GM12878 (cell line): Measurements from ENCODE around the gene MYOCD. TPM values are rescaled to one million over a fixed set of nuclear protein-coding genes. Genes with fewer than 3 reads are reported as not detected.

Source experiments
- ATAC-seq: fragments of 200-7000 bp; cut with Tn5 transposase; 3 replicates; pipeline ENCODE4 v1.9.1; 2020; ENCODE audit warnings: mild to moderate bottlenecking, moderate library complexity
- BruUV-seq: library from RNA; stranded (reverse); fragments of 400-500 nt; replicated peaks from 2 replicates; lab custom pipeline; 2021; lab: Mats Ljungman, UMichigan
- CTCF ChIA-PET: fragments of 300-600 bp; sonication (Branson Sonifier 250); formaldehyde crosslinking; extraction: SDS; loops from one replicate; lab custom pipeline; 2021; ENCODE audit warnings: inconsistent platforms; lab: Yijun Ruan, JAX
- POLR2A ChIA-PET: fragments of 350-600 bp; formaldehyde crosslinking; extraction: SDS; loops from one replicate; lab custom pipeline; 2021; ENCODE audit warnings: inconsistent platforms; lab: Charles Lee
- RAD21 ChIA-PET: fragments of 300-600 bp; sonication (Branson Sonifier 250); formaldehyde crosslinking; loops from one replicate; lab custom pipeline; 2023; ENCODE audit warnings: antibody characterized with exemption; ENCODE audit not compliant: unreplicated experiment; lab: Charles Lee
- SMC1A ChIA-PET: fragments of 300-600 bp; sonication (Branson Sonifier 250); formaldehyde crosslinking; loops from one replicate; lab custom pipeline; 2023; ENCODE audit not compliant: unreplicated experiment, uncharacterized antibody; lab: Charles Lee
- DNase-seq: peaks from one replicate; pipeline ENCODE4 v3.0.0-alpha.2; 2011; ENCODE audit warnings: low read depth, low spot score
- FAIRE-seq: peaks from 3 replicates; lab custom pipeline; 2011; peaks lifted over from hg19 to GRCh38; lab: Jason Lieb, UNC
- H2AFZ ChIP-seq: 2 replicates; pipeline ENCODE4 v1.6.0; 2011; ENCODE audit warnings: low read depth, low read length, control low read depth; ENCODE audit not compliant: control insufficient read depth
- H3K27ac ChIP-seq: 2 replicates; pipeline ENCODE4 v1.5.1; 2011; ENCODE audit warnings: control low read depth; ENCODE audit not compliant: control insufficient read depth, insufficient read depth
- H3K27me3 ChIP-seq, 2 experiments: replicated peaks in 1 of 2; 2 replicates each; pipeline versions ENCODE4 v1.6.0 to v1.6.1; 2011; ENCODE audit warnings: low read length in 1 of 2; ENCODE audit not compliant: control insufficient read depth in 2 of 2, insufficient read depth in 2 of 2
- H3K36me3 ChIP-seq, 2 experiments: 2 replicates each; pipeline ENCODE4 v1.5.1; 2011; ENCODE audit warnings: low read length in 1 of 2; ENCODE audit not compliant: control insufficient read depth in 2 of 2, insufficient read depth in 2 of 2
- H3K4me1 ChIP-seq: 2 replicates; pipeline ENCODE4 v1.6.1; 2011; ENCODE audit warnings: mild to moderate bottlenecking, low read length, moderate library complexity, mixed read lengths; ENCODE audit not compliant: control insufficient read depth, insufficient read depth
- H3K4me2 ChIP-seq: 2 replicates; pipeline ENCODE4 v1.6.0; 2011; ENCODE audit warnings: control low read depth; ENCODE audit not compliant: control insufficient read depth, insufficient read depth
- H3K4me3 ChIP-seq: fragments of 200-600 bp; sonication (generic); 2 replicates; pipeline ENCODE4 v1.5.1; 2016
- H3K79me2 ChIP-seq: 2 replicates; pipeline ENCODE4 v1.6.0; 2011; ENCODE audit warnings: low read length; ENCODE audit not compliant: control insufficient read depth, insufficient read depth
- H3K9ac ChIP-seq: 2 replicates; pipeline ENCODE4 v1.8.0; 2011; ENCODE audit warnings: low read length, control low read depth, mixed read lengths; ENCODE audit not compliant: control insufficient read depth, insufficient read depth
- H3K9me3 ChIP-seq: replicated peaks from 3 replicates; pipeline ENCODE4 v1.5.1; 2011; ENCODE audit warnings: mild to moderate bottlenecking, low read length; ENCODE audit not compliant: control insufficient read depth, insufficient read depth
- H4K20me1 ChIP-seq: 2 replicates; pipeline ENCODE4 v1.6.0; 2011; ENCODE audit not compliant: control insufficient read depth, insufficient read depth
- BCL11A ChIP-seq: IDR thresholded peaks from 2 replicates; pipeline ENCODE4 v1.6.1; 2011; ENCODE audit warnings: low read depth, low read length
- EZH2 ChIP-seq: IDR thresholded peaks from 2 replicates; pipeline ENCODE4 v1.6.1; 2012; ENCODE audit warnings: low read depth, mild to moderate bottlenecking, control low read depth, inconsistent platforms, low read length, borderline replicate concordance; ENCODE audit not compliant: control insufficient read depth
- MEF2A ChIP-seq: IDR thresholded peaks from 2 replicates; pipeline ENCODE4 v1.6.1; 2011; ENCODE audit warnings: low read depth, mild to moderate bottlenecking, low read length, moderate library complexity; ENCODE audit not compliant: insufficient read depth
- NFXL1 ChIP-seq: fragments of 450-650 bp; IDR thresholded peaks from 2 replicates; pipeline ENCODE4 v1.6.1; 2017; ENCODE audit warnings: antibody characterized with exemption, mild to moderate bottlenecking, borderline replicate concordance
- SMARCA5 ChIP-seq: fragments of 450-650 bp; IDR thresholded peaks from 2 replicates; pipeline ENCODE4 v1.6.1; 2017; ENCODE audit warnings: mild to moderate bottlenecking
- SMC3 ChIP-seq: IDR thresholded peaks from 2 replicates; pipeline ENCODE4 v1.6.1; 2011; ENCODE audit warnings: low read length, improper control_type of control experiment, borderline replicate concordance
- SRF ChIP-seq, 2 experiments: IDR thresholded peaks; 2 replicates each; pipeline ENCODE4 v1.6.1; 2011; ENCODE audit warnings: low read depth in 2 of 2, low read length in 2 of 2, mild to moderate bottlenecking in 1 of 2, moderate library complexity in 1 of 2
- WGBS: methylation state at CpG from one replicate; pipeline ENCODE4 v1.1.6; 2016; ENCODE audit warnings: low lambda C conversion rate; ENCODE audit not compliant: insufficient replicate concordance, insufficient coverage; ENCODE audit errors: missing lambda C conversion rate; 5-methylcytosine and 5-hydroxymethylcytosine counted together
- in situ Hi-C: fragments of 300-500 bp; cut with MboI; formaldehyde crosslinking; loops from 9 replicates; pipeline ENCODE4 v1.14.3; 2018; ENCODE audit warnings: mixed read lengths
- intact Hi-C: fragments of 100-400 bp; cut with micrococcal nuclease; formaldehyde crosslinking; loops from one replicate; pipeline ENCODE4 v1.14.2; 2022; ENCODE audit not compliant: unreplicated experiment
- polyA plus RNA-seq, 11 experiments: library from polyadenylated mRNA; depleted of rRNA in 4 of 11; unstranded in 6 of 11; stranded (reverse) in 5 of 11; fragments of >200 nt; fragmentation: Nextera tagmentation in 4 of 11; fragmentation: Illumina TruSeq in 1 of 11; extraction: Ambion mirVana in 4 of 11; extraction: Trizol in 1 of 11; gene quantifications; 1 replicate in 1 of 11; 2 replicates in 10 of 11; pipeline versions ENCODE4 v1.2.1 to v1.2.3, GENCODE V29; 2011 to 2016; ENCODE audit warnings: inconsistent platforms in 2 of 11, missing spikeins in 2 of 11, low read depth in 1 of 11
- total RNA-seq, 4 experiments: library from RNA; depleted of rRNA in 3 of 4; stranded (reverse); fragments of >200 nt in 3 of 4; fragmentation: Illumina TruSeq in 1 of 4; extraction: Trizol in 1 of 4; gene quantifications; 2 replicates each; pipeline versions ENCODE4 v1.2.1 to v1.2.3, GENCODE V29; 2013 to 2021
- TF ChIP-seq, protein P1 (sequence below): fragments of 450-650 bp; IDR thresholded peaks from 2 replicates; pipeline ENCODE4 v1.6.1; 2018; ENCODE audit warnings: borderline replicate concordance, mild to moderate bottlenecking; ENCODE audit not compliant: partially characterized antibody
- TF ChIP-seq, protein P2 (sequence below), 3 experiments: IDR thresholded peaks in 2 of 3; conservative IDR thresholded peaks in 1 of 3; 2 replicates each; pipeline ENCODE4 v1.5.1; 2011; ENCODE audit warnings: low read depth in 3 of 3, low read length in 3 of 3, mild to moderate bottlenecking in 3 of 3, control low read depth in 2 of 3, moderate library complexity in 2 of 3, inconsistent platforms in 1 of 3, mixed read lengths in 1 of 3; ENCODE audit not compliant: control insufficient read depth in 2 of 3, insufficient read depth in 1 of 3; ENCODE audit errors: extremely low read depth in 1 of 3

MYOCD gene
- total and polyA plus RNA-seq, 10 of the 15 experiments (the other 5 are each of a cell fraction or from before 2014, with no cell fraction given) = not detected

DNA sequence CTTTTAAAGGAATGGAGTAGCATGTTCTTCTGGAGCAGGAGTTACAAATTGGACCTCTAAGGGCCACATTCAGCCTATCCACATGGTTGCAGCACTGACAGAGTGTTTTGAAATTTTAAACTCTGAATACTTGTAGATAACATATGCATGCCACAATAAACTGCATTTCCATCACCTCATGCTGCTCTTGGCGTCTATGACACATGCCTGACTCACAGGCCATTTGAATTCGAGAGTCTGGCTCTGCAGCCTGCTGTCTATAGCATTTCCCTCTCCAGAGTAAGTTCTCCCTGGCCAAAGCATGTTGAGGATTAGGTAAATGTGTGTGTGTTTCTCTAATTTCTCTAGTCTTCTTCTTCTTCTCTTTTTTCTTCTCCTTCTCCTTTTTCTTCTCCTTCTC is 28.7 kb upstream of the MYOCD start:
- no peaks in the 10 kb centered on the region for H3K4me1 ChIP-seq
- no peaks in the 10 kb centered on the region for H3K27me3 ChIP-seq
- 0% methylated on average over 2 of the region's 2 CpGs for WGBS
- no peak overlapping the region for H3K27ac ChIP-seq
- no peak overlapping the region for H2AFZ ChIP-seq
- no peaks in the 10 kb centered on the region for H3K36me3 ChIP-seq
- ChIA-PET RAD21 (no interaction called here), SMC1A (no interaction called here), POLR2A (no interaction called here), CTCF (no interaction called here)
- DNase-seq = no peak
- intact Hi-C loops = no loop called here
- FAIRE-seq = no peak
- no peak overlapping the region for H3K4me3 ChIP-seq
- BruUV-seq = no TSS peak
- no peaks in the 10 kb centered on the region for H4K20me1 ChIP-seq
- TF ChIP-seq EZH2 = no peak
- no peak for TF ChIP-seq BCL11A
- TF ChIP-seq SRF (IDR thresholded peaks at IDR 0.05; ENCODE audit: low read depth in 2 of 2, low read length in 2 of 2) = no peak
- no peak for TF ChIP-seq SMARCA5
- TF ChIP-seq NFXL1 = no peak
- TF ChIP-seq, protein P1, sequence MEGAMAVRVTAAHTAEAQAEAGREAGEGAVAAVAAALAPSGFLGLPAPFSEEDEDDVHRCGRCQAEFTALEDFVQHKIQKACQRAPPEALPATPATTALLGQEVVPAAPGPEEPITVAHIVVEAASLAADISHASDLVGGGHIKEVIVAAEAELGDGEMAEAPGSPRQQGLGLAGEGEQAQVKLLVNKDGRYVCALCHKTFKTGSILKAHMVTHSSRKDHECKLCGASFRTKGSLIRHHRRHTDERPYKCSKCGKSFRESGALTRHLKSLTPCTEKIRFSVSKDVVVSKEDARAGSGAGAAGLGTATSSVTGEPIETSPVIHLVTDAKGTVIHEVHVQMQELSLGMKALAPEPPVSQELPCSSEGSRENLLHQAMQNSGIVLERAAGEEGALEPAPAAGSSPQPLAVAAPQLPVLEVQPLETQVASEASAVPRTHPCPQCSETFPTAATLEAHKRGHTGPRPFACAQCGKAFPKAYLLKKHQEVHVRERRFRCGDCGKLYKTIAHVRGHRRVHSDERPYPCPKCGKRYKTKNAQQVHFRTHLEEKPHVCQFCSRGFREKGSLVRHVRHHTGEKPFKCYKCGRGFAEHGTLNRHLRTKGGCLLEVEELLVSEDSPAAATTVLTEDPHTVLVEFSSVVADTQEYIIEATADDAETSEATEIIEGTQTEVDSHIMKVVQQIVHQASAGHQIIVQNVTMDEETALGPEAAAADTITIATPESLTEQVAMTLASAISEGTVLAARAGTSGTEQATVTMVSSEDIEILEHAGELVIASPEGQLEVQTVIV = no peak
- TF ChIP-seq, protein P2, sequence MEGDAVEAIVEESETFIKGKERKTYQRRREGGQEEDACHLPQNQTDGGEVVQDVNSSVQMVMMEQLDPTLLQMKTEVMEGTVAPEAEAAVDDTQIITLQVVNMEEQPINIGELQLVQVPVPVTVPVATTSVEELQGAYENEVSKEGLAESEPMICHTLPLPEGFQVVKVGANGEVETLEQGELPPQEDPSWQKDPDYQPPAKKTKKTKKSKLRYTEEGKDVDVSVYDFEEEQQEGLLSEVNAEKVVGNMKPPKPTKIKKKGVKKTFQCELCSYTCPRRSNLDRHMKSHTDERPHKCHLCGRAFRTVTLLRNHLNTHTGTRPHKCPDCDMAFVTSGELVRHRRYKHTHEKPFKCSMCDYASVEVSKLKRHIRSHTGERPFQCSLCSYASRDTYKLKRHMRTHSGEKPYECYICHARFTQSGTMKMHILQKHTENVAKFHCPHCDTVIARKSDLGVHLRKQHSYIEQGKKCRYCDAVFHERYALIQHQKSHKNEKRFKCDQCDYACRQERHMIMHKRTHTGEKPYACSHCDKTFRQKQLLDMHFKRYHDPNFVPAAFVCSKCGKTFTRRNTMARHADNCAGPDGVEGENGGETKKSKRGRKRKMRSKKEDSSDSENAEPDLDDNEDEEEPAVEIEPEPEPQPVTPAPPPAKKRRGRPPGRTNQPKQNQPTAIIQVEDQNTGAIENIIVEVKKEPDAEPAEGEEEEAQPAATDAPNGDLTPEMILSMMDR (IDR thresholded peaks at IDR 0.05 in 2 of 3, conservative IDR thresholded peaks at IDR 0.05 in 1 of 3; ENCODE audit: control insufficient read depth in 2 of 3, extremely low read depth in 1 of 3, insufficient read depth in 1 of 3, low read depth in 3 of 3, low read length in 3 of 3) = no peak
- TF ChIP-seq SMC3 = no peak
- no peak for TF ChIP-seq MEF2A
- TF ChIP-seq, all 136 proteins: peak for 0
- in situ Hi-C loops = no loop called here
- Histone ChIP-seq H3K9ac (no peak overlapping the region), H3K4me2 (no peak overlapping the region), H3K9me3 (no peaks in the 10 kb centered on the region), H3K79me2 (no peaks in the 10 kb centered on the region)
- no peak for ATAC-seq
